Hepatocyte (in vitro differentiated cells): ENCODE data around the gene ARHGAP15. TPM values are rescaled to one million over a fixed set of nuclear protein-coding genes. Genes with fewer than 3 reads are reported as not detected.
A peak's percentile ranks its signal among the peaks of the same experiment; 100 is the strongest.

Experiments
- DNase-seq: peaks from one replicate; pipeline ENCODE4 v3.0.0-alpha.2; 2016; ENCODE audit warnings: low spot score
- H2AFZ ChIP-seq: fragments of 200-600 bp; sonication (generic); 2 replicates; pipeline ENCODE4 v1.6.0; 2016; ENCODE audit warnings: antibody characterized with exemption, mild to moderate bottlenecking
- H3K27ac ChIP-seq: fragments of 200-600 bp; sonication (generic); 2 replicates; pipeline ENCODE4 v1.5.1; 2016; ENCODE audit warnings: mild to moderate bottlenecking
- H3K27me3 ChIP-seq: fragments of 200-600 bp; sonication (generic); 2 replicates; pipeline ENCODE4 v1.6.1; 2016
- H3K36me3 ChIP-seq: fragments of 200-600 bp; sonication (generic); replicated peaks from 2 replicates; pipeline ENCODE4 v1.5.1; 2016; ENCODE audit warnings: low read depth; ENCODE audit not compliant: insufficient read depth
- H3K4me1 ChIP-seq: fragments of 200-600 bp; sonication (generic); 2 replicates; pipeline ENCODE4 v1.5.1; 2016; ENCODE audit warnings: mild to moderate bottlenecking, moderate library complexity; ENCODE audit not compliant: insufficient read depth
- H3K4me2 ChIP-seq: fragments of 200-600 bp; sonication (generic); 2 replicates; pipeline ENCODE4 v1.6.0; 2016
- H3K4me3 ChIP-seq: fragments of 200-600 bp; sonication (generic); 2 replicates; pipeline ENCODE4 v1.5.1; 2016; ENCODE audit warnings: mild to moderate bottlenecking
- H3K79me2 ChIP-seq: fragments of 200-600 bp; sonication (generic); 2 replicates; pipeline ENCODE4 v1.6.0; 2017; ENCODE audit warnings: mild to moderate bottlenecking
- H3K9me2 ChIP-seq: fragments of 200-600 bp; sonication (generic); replicated peaks from 2 replicates; pipeline ENCODE4 v1.6.0; 2017; ENCODE audit warnings: mild to moderate bottlenecking; ENCODE audit not compliant: insufficient read depth
- H3K9me3 ChIP-seq: fragments of 200-600 bp; sonication (generic); 2 replicates; pipeline ENCODE4 v1.5.1; 2016; ENCODE audit warnings: low read depth, mild to moderate bottlenecking
- H4K20me1 ChIP-seq: fragments of 200-600 bp; sonication (generic); 2 replicates; pipeline ENCODE4 v1.6.0; 2016; ENCODE audit warnings: mild to moderate bottlenecking; ENCODE audit not compliant: insufficient read depth, poor library complexity, severe bottlenecking
- EZH2 ChIP-seq: fragments of 200-600 bp; sonication (generic); IDR thresholded peaks from 2 replicates; pipeline ENCODE4 v1.6.1; 2016; ENCODE audit warnings: antibody characterized with exemption, mild to moderate bottlenecking, borderline replicate concordance
- EZH2phosphoT487 ChIP-seq: fragments of 200-600 bp; sonication (generic); IDR thresholded peaks from one replicate; pipeline ENCODE4 v1.6.1; 2018; ENCODE audit warnings: antibody characterized with exemption, mild to moderate bottlenecking, low read depth, moderate library complexity; ENCODE audit not compliant: unreplicated experiment, severe bottlenecking
- WGBS: methylation state at CpG from one replicate; pipeline ENCODE4 v1.1.6; 2016; ENCODE audit warnings: low lambda C conversion rate; ENCODE audit errors: missing lambda C conversion rate; 5-methylcytosine and 5-hydroxymethylcytosine counted together
- polyA plus RNA-seq: library from polyadenylated mRNA; unstranded; fragments of >200 nt; fragmentation: Nextera tagmentation; extraction: Ambion mirVana; gene quantifications from 2 replicates; pipeline ENCODE4 v1.2.1, GENCODE V29; 2016
- total RNA-seq: library from RNA; depleted of rRNA; stranded (reverse); fragments of >200 nt; gene quantifications from 2 replicates; pipeline ENCODE4 v1.2.3, GENCODE V29; 2014
- TF ChIP-seq, protein P1 (sequence below): fragments of 200-600 bp; sonication (generic); IDR thresholded peaks from 2 replicates; pipeline ENCODE4 v1.5.1; 2016; ENCODE audit warnings: antibody characterized with exemption, mild to moderate bottlenecking; ENCODE audit not compliant: poor library complexity

The ARHGAP15 gene
- total and polyA plus RNA-seq, 2 experiments from 2014 or later = 0.17 TPM; not detected in 1

DNA sequence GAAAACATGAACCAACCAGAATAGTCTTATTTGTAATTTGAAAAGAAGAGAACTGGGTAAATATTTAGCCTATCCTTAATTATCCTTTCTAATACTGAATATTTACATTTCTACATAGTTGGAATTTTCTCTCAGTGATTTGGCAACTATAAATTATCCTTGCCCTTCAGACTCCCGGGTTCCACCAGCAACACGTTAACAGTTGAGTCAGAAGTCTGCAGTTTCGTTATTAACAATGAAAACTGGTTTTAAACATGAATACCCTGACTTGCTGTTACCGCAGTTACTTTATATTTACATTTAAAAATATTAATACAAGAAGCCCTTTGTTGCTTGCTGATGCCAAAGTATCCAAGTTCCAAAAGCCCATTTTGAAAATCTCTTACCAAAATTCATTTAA is 673.0 kb downstream of the ARHGAP15 start:
- TF ChIP-seq, protein P1, sequence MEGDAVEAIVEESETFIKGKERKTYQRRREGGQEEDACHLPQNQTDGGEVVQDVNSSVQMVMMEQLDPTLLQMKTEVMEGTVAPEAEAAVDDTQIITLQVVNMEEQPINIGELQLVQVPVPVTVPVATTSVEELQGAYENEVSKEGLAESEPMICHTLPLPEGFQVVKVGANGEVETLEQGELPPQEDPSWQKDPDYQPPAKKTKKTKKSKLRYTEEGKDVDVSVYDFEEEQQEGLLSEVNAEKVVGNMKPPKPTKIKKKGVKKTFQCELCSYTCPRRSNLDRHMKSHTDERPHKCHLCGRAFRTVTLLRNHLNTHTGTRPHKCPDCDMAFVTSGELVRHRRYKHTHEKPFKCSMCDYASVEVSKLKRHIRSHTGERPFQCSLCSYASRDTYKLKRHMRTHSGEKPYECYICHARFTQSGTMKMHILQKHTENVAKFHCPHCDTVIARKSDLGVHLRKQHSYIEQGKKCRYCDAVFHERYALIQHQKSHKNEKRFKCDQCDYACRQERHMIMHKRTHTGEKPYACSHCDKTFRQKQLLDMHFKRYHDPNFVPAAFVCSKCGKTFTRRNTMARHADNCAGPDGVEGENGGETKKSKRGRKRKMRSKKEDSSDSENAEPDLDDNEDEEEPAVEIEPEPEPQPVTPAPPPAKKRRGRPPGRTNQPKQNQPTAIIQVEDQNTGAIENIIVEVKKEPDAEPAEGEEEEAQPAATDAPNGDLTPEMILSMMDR = no peak
- TF ChIP-seq EZH2 (no peak), EZH2phosphoT487 (no peak)
- Histone ChIP-seq H3K27me3 (no peaks in the 10 kb centered on the region), H4K20me1 (no peaks in the 10 kb centered on the region), H2AFZ (no peak overlapping the region), H3K4me1 (peaks cover 3% of the 10 kb centered on the region), H3K9me2 (no peaks in the 10 kb centered on the region), H3K9me3 (no peaks in the 10 kb centered on the region), H3K4me2 (peak overlapping the region; percentile 50), H3K79me2 (no peaks in the 10 kb centered on the region), H3K4me3 (no peak overlapping the region), H3K36me3 (no peaks in the 10 kb centered on the region), H3K27ac (peak overlapping the region; percentile 30)
- no peak for DNase-seq
- 50% methylated on average over 4 of the region's 4 CpGs for WGBS

DNA sequence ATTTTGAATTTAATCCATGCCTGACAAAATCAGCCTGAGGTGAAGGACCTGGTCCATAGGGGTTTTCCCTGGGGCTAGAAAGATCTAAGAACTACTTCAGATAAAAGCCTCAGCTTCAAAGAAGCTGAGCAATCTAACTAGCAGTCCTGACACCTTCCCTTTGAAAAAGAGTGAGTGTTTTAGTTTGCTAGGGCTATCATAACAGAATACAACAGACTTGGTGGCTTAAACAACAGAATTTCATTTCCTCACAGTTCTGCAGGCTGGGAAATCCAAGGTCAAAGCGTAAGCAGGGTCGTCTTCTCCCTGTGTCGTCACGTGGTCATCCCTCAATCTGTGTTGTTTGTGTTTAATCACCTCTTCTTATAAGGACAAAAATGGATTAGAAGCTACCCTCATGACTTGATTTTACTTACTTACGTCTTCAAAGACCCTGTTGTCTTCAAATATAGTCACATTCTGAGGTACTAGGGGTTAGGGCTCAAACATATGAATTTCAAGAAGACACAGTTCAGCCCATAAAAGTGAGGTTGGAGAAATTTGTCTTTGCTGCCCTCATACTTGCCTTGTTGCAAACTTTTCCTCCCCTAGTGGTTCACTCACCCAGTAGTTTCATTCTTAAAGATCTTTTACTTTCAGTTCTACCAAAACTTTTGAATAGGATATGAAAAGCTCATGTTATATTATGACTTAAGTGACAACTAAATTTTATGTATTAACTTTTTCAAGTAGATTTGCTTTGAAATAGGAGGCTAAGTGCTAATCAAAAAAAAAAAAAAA is 673.8 kb downstream of the ARHGAP15 start:
- no peak overlapping the region for H2AFZ ChIP-seq

DNA sequence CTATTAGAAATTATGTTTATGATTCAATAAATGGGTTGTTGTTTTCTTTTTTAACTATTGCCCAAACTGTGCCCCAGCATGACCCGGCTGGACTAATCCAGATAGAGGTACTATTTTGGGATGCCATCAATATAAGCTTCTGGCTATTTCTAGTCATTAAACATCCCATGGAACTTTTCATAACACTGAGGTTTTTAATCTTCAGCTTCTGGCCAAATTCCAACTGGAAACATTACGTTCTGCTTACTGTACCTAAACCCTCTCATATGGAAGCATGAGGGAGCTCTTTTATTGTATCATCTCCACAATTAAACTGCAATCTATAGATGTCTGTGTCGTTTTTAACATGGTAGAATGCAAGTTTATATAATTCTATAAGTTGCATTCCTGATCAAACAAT is 674.7 kb downstream of the ARHGAP15 start:
- Histone ChIP-seq H3K4me3 (no peak overlapping the region), H3K79me2 (no peaks in the 10 kb centered on the region), H4K20me1 (no peaks in the 10 kb centered on the region), H3K36me3 (no peaks in the 10 kb centered on the region), H3K9me2 (no peaks in the 10 kb centered on the region), H2AFZ (no peak overlapping the region), H3K9me3 (no peaks in the 10 kb centered on the region), H3K27me3 (no peaks in the 10 kb centered on the region), H3K4me2 (no peak overlapping the region), H3K4me1 (peaks cover 3% of the 10 kb centered on the region), H3K27ac (no peak overlapping the region)
- TF ChIP-seq EZH2phosphoT487 (no peak), EZH2 (no peak)
- TF ChIP-seq, protein P1 = no peak
- WGBS = 67% methylated on average over 3 of the region's 3 CpGs
- no peak for DNase-seq

More for the DNA sequence above, 673.8 kb downstream of the ARHGAP15 start:
- Histone ChIP-seq H3K9me2 (no peaks in the 10 kb centered on the region), H3K4me3 (no peak overlapping the region), H3K36me3 (no peaks in the 10 kb centered on the region), H3K27me3 (no peaks in the 10 kb centered on the region), H3K4me1 (peaks cover 3% of the 10 kb centered on the region), H3K27ac (peak overlapping the region; percentile 30), H3K9me3 (no peaks in the 10 kb centered on the region), H4K20me1 (no peaks in the 10 kb centered on the region), H3K79me2 (no peaks in the 10 kb centered on the region), H3K4me2 (peak overlapping the region; percentile 50)
- WGBS = 91% methylated on average over 5 of the region's 5 CpGs
- no peak for TF ChIP-seq EZH2phosphoT487
- DNase-seq = no peak

DNA sequence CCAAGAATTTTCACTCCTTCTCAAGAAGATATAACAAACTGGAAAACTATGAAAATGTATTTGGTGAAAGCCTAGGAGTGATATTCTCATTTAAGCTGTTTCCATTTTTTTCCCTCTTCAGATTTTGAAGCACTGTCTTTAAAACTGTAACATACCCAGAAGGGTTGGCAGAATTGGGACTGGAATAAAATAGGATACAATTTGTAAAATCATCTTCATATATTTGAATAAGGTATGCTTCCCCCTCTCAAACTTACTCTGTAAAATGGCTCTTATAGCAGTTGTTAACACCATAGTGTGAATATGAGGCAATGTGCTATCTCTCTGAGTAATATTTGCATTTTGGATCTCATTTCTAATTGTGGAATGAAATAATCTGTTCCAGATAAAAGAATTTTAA is 676.4 kb downstream of the ARHGAP15 start:
- Histone ChIP-seq H3K27me3 (no peaks in the 10 kb centered on the region), H4K20me1 (no peaks in the 10 kb centered on the region), H3K4me2 (no peak overlapping the region), H3K9me3 (no peaks in the 10 kb centered on the region), H3K36me3 (no peaks in the 10 kb centered on the region), H3K27ac (no peak overlapping the region), H2AFZ (no peak overlapping the region), H3K9me2 (no peaks in the 10 kb centered on the region), H3K4me1 (peaks cover 3% of the 10 kb centered on the region), H3K4me3 (no peak overlapping the region), H3K79me2 (no peaks in the 10 kb centered on the region)
- TF ChIP-seq, protein P1 = no peak
- TF ChIP-seq EZH2 (no peak), EZH2phosphoT487 (no peak)
- no peak for DNase-seq
